Stimulated activated CD4-positive, alpha-beta T cell treated with anti-CD3 and anti-CD28 coated beads, Interleukin-1b, Interleukin-23, amount 100 ng/mL, for 48 hours (primary cell): ENCODE results near the gene PRDX2.

Experiments used
- DNase-seq: peaks from one replicate; pipeline ENCODE4 v3.0.0-alpha.2; 2020

Gene PRDX2

DNA sequence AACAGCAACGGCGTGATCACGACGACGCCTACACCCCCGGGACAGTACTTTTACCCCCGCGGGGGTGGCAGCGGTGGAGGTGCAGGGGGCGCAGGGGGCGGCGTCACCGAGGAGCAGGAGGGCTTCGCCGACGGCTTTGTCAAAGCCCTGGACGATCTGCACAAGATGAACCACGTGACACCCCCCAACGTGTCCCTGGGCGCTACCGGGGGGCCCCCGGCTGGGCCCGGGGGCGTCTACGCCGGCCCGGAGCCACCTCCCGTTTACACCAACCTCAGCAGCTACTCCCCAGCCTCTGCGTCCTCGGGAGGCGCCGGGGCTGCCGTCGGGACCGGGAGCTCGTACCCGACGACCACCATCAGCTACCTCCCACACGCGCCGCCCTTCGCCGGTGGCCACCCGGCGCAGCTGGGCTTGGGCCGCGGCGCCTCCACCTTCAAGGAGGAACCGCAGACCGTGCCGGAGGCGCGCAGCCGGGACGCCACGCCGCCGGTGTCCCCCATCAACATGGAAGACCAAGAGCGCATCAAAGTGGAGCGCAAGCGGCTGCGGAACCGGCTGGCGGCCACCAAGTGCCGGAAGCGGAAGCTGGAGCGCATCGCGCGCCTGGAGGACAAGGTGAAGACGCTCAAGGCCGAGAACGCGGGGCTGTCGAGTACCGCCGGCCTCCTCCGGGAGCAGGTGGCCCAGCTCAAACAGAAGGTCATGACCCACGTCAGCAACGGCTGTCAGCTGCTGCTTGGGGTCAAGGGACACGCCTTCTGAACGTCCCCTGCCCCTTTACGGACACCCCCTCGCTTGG, 9.3 kb downstream of the PRDX2 start:
- peak; percentile 84 for DNase-seq

DNA sequence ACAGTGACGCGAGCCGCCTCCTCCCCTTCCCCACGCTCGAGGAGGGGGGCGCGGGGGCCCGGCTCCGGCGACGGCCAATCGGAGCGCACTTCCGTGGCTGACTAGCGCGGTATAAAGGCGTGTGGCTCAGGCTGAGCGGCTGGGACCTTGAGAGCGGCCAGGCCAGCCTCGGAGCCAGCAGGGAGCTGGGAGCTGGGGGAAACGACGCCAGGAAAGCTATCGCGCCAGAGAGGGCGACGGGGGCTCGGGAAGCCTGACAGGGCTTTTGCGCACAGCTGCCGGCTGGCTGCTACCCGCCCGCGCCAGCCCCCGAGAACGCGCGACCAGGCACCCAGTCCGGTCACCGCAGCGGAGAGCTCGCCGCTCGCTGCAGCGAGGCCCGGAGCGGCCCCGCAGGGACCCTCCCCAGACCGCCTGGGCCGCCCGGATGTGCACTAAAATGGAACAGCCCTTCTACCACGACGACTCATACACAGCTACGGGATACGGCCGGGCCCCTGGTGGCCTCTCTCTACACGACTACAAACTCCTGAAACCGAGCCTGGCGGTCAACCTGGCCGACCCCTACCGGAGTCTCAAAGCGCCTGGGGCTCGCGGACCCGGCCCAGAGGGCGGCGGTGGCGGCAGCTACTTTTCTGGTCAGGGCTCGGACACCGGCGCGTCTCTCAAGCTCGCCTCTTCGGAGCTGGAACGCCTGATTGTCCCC, 10.1 kb downstream of the PRDX2 start, which contains the start of gene JUNB:
Gene JUNB, plus strand, starts transcription at position 142 of the 706 bp plus-strand sequence. Its CDS starts 286 bp downstream, at position 428.
- DNase-seq = peak; percentile 97

- DNase-seq = no peak
These were observed 10.8 kb downstream of the PRDX2 start for GRCh38 chr19:12790628-12791344.

DNA sequence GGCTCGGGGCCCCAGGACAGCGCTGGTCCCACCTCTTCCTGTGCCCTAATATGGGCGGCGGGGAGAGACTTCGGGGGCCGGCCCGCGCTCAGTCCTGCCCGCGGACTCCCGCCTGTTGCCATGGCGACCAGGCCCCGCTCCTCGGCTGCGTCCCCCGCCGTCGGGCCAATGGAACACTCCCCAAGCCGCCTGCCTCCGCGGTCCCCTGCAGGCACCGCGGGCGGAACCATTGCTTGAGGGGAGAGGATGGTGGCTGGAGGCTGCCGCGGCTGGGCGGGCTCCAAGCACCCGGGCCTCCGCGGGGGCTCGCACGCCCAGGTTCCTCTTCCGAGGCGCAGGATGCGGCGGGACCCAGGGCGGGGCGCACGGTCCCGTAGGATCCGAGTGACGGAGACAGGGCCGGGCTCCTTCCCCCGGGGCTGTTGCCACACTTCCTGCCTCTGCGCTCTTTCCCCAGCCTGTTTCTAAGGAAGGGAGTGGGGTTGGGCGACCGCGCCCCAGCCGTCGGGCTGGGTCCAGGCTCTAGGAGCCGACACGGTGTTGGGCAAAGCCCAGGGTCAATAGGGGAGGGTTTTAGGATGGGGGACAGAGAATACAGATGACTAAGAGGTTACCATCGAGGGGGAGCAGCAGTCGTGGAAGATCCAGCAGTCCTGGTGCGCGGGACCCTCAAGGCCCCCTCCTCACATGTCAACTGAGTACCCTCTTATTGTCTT, 11.5 kb downstream of the PRDX2 start:
- DNase-seq = peak; percentile 98

- peak; percentile 41 for DNase-seq
These were observed 12.3 kb downstream of the PRDX2 start for GRCh38 chr19:12789098-12789903.

DNA sequence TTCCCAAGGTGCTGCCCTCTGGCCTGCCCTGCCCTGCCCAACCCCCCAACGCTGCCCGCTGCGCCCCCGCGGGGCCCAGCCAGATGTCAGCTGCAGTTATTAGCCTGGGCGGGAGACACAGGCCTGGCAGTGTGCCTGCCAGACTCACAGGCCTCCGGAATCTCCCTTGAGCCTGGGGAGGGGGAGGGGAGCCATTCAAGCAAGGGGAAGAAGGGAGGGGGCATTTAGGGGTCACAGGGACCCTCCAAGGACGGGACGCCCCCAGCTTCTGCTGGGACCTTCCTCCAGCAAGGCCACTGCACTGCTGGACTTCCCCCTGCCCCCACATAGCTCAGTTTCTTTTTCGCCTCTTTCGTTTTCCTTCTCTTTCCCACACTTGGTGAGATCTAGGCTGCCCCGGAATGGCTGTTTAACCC, 12.9 kb downstream of the PRDX2 start:
- DNase-seq = peak; percentile 37

GRCh38 chr19:12788042-12788681, 13.4 kb downstream of the PRDX2 start:
- no peak for DNase-seq

DNA sequence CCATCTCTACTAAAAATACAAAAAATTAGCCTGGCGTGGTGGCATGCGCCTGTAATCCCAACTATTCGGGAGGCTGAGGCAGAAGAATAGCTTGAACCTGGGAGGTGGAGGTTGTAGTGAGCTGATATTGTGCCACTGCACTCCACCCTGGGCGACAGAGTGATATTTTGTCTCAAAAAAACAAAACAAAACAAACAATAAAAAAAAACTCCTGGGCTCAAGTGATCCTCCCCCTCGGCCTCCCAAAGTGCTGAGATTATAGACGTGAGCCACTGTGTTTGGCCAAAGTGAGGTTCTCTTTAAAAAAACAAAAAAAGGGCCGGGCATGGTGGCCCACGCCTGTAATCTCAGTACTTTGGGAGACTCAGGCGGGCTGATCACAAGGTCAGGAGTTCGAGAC, 14.1 kb downstream of the PRDX2 start:
- DNase-seq = no peak

- no peak for DNase-seq
These were observed 14.6 kb downstream of the PRDX2 start for GRCh38 chr19:12786952-12787351.

DNA sequence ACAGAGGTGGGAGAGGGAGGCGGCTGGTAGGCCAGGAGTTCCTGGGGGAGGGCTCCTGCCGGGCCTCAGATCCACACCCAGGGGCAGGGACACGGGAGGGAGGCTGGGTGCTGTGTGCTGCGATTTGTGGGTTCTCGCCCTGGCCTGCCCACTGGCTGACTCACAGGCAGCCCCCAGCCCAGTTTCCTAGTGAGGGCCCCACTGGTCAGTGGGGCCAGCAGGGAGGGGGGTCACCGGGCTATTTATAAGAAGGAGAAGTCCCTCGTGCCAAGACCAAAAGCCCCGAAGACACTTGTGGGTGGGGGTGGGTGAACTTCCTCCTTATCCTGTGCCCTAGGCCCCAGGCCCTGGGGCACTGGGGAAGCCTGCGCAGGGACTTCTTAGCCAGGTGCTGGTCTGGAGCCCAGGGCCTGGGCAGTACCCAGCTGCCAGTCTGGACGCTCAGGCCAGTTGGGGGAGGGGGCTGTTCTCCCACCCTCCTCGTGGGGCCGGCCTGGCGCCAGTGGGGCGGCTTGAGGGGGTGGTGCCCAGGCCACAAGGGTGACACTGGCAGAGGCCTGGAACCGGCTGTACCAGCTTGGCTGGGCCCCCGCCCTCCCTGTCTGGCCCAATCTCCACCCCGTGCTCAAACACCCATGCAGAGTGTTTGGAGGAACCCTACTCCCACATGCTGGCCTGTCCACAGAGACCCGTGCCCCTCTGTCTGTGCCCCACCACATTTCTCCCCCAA, 15.3 kb downstream of the PRDX2 start:
- no peak for DNase-seq

DNA sequence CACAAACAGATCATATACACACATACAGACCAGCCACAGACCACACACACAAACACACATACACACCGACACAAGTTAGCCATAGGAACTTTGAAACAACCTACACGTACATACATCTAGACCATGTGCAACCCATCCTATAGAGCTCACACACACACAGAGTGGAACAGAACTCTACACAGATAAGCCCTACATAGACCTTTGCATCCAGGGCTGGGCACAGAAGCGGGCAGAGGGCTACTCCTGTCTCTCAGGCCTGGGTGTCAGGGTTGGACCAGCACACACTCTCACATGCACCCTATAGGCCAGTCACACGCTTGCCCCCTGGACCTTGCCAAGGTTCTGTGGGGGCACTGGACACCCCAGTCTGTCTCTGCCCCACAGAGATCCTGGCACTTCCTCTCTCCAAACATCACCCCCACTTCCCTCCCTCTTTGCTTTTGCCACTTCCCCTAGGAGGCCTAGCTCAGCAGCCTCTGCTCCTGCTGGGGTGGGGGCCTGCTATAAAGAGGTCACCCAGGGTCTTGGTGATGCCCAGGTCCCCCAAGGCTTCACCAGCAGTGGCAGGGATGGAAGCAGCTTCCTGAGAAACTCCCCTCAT, 16.1 kb downstream of the PRDX2 start:
- no peak for DNase-seq

DNA sequence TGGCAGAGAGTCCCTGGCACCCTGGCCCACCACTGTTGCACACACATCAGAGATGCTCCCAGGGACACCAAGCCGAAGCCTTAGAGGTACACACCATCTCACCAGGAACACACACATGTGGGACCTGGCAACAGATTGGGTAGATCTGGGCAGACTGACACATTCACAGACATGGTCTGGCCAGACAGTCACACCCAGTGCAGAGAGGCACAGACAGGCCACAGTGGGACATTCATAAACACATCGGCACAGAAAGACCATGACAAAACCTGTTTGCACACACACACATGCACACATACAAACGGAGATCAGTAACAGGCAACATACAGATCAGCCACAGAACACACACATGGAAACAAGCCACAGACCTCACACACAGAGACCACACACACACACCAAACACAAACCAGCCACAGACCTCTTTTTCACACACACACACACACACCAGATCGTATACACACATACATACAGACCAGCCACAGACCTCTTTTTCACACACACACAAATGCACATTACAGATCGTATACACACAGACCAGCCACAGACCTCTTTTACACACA, 16.6 kb downstream of the PRDX2 start:
- DNase-seq = no peak

- DNase-seq = peak; percentile 27
These were observed 17.2 kb downstream of the PRDX2 start for GRCh38 chr19:12784394-12784870.

GRCh38 chr19:12783849-12784393, 17.7 kb downstream of the PRDX2 start:
- peak; percentile 15 for DNase-seq

- DNase-seq = peak; percentile 83
These were observed 18.2 kb downstream of the PRDX2 start for GRCh38 chr19:12783291-12783848.

GRCh38 chr19:12782424-12783290, 18.9 kb downstream of the PRDX2 start:
- DNase-seq = peak; percentile 89

GRCh38 chr19:12782174-12782423, 19.5 kb downstream of the PRDX2 start:
- DNase-seq = no peak
